GM21423 (cell line): Measurements from ENCODE around the gene LCN6.

Experiments
- ATAC-seq: cut with Tn5 transposase; IDR thresholded peaks from one replicate; pipeline ENCODE4 v1.9.1; 2021; ENCODE audit warnings: mild to moderate bottlenecking, moderate library complexity; ENCODE audit not compliant: unreplicated experiment

LCN6 gene

DNA sequence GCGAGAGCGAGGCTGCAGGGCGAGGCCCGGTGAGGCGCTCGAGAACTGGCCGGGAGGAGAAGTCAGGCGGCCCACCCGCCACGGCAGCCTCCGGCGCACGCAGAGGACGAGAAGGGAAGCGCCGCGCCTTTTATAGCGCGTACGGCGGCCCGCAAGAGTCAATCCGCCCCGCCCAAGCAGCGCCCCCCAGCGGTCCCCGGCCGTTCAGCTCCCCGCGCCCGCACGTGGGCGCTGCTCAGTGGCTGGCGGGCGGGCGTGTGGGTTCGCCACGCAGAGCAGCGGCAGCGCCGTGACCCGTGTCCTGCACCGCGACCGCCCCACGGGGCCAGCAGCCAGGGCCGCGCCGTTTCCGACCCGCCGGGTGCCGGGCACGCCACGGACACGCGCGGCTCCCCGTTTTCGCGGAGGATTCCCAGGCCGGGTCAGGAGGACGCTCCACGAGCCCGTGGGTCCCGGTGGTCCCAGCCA, 20.2 kb downstream of the LCN6 start:
- peak; percentile 61 for ATAC-seq

DNA sequence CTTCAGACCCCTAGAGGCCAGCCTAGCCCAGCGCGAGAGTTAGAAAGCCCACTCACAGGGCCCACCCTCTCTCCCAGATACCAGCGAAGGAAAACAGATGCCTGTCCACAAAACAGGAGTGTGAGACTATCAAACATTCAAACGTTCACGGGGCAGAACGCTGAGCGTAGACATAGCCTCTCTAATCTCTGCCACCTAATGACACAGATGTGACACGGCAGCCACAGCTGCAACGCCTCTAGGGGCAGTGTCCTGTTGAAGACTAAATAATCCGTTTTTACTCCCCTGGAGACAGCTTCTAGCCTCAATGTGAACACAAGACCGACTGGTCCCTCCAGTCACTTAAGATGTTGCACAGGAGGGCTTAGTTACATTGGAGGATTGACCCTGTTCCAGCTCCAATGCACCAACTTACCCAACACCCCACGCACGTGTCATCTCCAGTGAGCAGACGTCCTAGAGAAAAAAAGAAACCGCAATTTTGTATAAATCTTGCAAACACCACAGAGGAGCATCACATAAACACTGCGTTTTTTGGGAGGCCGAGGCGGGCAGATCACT, 21.6 kb downstream of the LCN6 start:
- no peak for ATAC-seq

GRCh38 chr9:136726118-136726517, 22.2 kb downstream of the LCN6 start:
- no peak for ATAC-seq

DNA sequence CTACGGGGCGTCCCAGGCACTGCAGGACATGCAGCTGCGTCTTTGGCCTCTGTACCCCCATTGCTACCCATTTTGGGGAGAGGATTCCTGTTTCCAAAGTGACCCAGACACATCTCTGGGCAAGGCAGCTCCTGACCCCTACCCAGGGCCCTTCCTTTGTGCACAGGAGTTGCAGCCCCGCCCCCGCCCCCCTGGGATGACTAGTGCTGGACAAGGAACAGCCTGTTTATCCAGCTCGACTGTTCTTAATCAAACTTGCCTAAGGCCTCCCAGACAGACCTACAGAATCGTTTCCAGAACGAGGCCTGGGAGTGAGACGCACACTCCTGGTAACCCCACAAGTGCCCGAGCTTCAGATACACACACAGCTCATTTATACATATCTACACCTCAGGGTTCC, 22.7 kb downstream of the LCN6 start:
- no peak for ATAC-seq

GRCh38 chr9:136724772-136725171, 23.6 kb downstream of the LCN6 start:
- no peak for ATAC-seq

DNA sequence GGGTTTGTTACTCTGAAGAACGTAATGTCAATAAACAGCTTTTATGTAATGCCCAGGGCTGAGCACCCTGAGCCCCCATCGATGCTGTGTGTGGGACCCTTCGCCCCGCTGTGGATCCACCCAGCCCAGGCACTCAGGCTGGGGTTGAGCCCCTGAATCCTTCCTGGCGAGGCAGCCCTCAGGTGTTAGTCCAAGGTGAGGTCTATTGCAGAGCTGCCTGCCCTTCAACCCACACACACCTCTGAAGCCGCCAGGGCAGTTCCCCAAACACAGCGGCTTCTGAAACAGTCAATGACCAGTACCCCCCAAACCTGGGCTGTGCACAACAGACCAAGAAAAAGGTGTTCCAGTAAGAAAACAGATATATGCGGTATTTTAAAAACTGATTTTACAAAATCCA, 24.3 kb downstream of the LCN6 start:
- ATAC-seq = no peak

DNA sequence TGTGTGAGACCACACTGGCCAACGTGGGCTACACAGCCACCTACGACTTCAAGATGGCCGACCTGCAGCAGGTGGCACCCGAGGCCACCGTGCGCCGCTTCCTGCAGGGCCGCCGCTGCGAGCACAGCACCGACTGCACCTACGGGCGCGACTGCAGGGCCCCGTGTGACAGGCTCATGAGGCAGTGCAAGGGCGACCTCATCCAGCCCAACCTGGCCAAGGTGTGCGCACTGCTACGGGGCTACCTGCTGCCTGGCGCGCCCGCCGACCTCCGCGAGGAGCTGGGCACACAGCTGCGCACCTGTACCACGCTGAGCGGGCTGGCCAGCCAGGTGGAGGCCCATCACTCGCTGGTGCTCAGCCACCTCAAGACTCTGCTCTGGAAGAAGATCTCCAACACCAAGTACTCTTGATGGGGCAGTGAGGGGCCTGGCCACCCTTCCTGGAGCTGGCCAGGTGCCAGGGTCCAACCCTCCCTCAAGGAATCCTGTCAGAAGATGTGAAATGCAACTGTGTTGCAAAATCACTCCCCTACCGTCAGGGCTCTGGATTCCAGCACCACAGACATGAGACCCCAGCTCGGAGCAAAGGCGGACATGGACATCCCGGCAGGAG, 24.9 kb downstream of the LCN6 start:
- ATAC-seq = no peak

- ATAC-seq = no peak
Measured at GRCh38 chr9:136722969-136723356, 25.4 kb downstream of the LCN6 start.

- ATAC-seq = no peak
Measured at GRCh38 chr9:136722093-136722968, 26.0 kb downstream of the LCN6 start.

GRCh38 chr9:136721339-136722092, 26.8 kb downstream of the LCN6 start:
- ATAC-seq = no peak

DNA sequence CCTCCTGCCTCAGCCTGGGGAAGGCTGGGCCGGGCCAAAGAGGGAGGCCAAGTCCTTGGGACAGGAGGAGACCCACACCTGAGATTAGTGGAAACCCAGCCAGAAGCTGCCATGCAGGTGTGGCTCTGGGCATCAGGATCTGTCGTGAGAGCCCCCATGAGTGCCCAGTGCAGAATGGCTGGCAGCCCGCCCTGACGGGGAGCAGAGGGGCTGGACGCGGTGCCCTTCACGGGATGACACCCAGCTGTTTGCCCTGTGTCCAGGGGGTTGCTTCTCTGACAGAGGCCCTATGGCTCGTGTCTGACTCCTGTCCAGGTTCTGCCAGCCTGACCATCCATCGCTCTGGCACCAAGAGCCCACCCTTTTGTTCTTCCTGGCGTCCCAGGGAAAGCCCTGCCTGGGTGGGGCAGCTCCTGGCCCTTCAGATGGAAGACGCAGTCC, 27.4 kb downstream of the LCN6 start:
- no peak for ATAC-seq

- ATAC-seq = no peak
Measured at GRCh38 chr9:136720251-136720897, 28.0 kb downstream of the LCN6 start.

GRCh38 chr9:136719195-136719880, 29.0 kb downstream of the LCN6 start:
- no peak for ATAC-seq

DNA sequence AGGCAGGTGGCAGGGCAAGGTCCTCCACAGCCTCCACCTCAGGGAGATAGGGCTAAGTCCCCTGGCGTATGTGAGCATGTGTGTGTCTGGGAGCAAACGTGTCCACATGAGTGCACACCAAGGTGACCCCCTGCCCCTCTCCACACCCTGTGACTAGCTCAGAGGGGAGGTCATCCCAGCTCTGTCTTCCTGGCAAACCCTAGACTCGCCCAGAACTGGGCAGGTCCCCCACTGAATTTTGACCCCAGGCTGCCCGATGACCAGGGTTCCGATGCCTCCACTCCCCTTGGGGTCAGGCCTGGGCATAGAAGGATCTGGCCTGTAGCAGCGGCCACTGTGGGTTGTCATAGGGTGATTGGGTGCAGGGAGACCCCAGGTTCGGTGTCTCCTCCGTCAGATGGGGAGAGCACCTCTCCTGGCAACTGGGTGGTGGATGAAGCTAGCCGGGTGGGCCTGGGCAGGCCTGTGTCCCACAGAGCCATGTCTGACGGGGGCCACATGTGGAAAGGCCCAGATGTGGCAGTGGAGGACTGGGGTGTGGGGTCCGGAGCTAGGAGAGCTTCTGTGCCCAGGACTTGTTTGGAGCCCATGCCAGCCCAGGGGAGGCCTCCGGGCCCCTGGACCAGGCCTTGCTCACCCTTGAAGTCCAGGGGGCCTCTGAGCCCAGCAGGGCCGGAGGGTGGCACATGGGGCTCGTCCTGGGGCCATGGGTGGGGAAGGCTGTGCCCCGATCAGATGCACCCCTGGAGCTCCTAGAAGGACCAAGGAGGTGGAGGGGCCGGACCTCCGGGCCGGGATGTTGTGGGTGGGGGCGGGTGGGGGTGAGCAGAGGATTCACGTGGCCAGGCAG, 29.8 kb downstream of the LCN6 start:
- no peak for ATAC-seq

DNA sequence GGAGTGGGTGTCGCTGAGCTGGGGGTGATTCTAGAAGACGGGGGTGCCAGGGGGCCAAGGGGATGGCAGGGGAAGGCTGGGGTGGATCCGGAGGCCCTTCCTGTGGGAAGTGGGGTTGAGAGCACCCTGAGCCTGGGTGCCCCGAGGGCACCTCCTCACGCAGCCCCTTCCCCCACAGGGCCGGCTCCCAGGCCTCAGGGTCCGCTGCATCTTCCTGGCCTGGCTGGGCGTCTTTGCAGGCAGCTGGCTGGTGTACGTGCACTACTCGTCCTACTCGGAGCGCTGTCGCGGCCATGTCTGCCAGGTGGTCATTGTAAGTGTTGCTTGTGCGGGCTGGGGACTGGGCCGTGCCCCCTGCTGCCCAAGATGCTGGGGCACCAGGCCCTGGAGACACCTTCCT, 30.9 kb downstream of the LCN6 start:
- ATAC-seq = no peak

DNA sequence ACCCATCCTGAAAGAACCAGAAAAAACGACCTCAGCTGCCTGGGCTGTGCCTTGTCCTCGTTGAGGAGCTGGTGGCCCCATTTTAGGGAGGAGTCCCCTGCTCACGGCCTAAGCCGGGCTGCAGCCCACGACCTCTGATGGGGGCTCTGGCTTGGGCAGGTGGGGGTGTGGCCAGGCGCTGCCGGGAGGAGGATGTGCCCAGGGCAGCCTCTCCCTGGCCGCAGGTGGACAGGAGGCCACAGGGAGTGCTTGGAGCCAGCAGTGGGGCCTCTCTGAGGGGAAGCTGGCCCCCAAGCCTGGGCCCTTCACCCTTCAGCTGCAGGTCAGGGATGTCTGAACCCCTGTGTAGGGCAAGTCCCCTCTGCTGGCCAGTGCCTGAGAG, 33.4 kb downstream of the LCN6 start:
- ATAC-seq = no peak

GRCh38 chr9:136714096-136714892, 34.0 kb downstream of the LCN6 start:
- no peak for ATAC-seq

- no peak for ATAC-seq
Measured at GRCh38 chr9:136713550-136713949, 34.8 kb downstream of the LCN6 start.
